Islet precursor cell (in vitro differentiated cells): ENCODE results near the gene MACROH2A2.
"Not testable (repeated sequence)": the region's sequence is repeated elsewhere in the genome, so short reads cannot be mapped to it uniquely, and the experiment has no call there.

Source experiments
- DNase-seq: peaks from one replicate; pipeline ENCODE4 v3.0.0-alpha.2; 2018

MACROH2A2 gene

DNA sequence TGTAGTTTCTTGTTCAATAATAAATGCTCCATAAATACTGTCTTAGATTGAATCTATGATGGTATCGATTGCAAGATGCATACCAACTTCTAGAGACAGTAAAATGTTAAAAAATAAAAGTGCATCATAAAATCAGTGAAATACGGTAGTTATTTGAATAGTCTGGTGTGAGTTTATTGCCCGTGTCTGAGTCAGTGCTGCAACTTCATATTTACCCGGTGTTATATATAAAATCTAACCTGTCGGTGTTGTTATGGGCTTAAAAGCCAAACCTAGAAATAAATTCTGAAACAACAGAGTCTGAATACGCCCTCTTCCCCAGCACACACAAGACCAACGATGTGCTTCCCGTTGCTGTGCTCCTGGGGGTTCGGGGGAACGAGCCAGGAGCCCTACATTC lies 16.3 kb downstream of the MACROH2A2 start:
- DNase-seq: no peak

DNA sequence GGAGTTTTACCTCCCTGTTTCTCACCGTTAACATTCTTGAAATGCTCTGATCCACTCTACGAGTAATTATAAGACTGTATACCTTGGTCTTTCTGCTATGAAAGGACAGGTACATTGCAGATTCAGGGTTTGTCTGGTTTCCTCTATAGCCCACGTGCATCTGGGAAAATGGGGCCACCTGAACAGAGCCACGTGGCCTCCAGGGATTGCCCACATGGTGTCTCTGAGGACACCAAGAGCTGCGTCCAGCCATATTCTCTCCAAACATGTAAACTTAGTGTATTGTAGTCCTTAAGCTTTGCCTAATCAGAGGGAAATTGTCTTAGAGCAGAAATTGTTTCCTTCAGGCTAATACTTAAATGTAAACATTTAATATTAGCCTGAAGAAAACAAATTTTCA lies 16.7 kb downstream of the MACROH2A2 start:
- no peak for DNase-seq

DNA sequence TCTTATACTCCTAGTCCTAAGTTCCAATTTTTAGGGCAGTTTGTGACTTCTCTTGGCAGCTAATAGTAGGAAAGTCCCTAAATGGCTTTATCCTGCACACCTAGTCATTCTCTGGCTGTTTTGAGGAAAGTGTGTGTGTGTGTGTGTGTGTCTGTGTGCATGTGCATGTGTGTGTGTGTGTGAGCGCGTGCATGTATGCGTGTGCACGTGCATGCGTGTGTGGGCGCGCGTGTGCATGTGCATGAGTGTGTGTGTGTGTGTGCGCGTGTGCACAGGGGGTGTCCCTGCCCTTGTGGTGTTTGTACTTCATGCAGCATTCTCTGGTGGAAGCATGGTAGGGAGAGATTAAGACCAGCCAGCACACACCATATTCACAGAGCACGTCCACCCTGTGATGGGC lies 18.2 kb downstream of the MACROH2A2 start:
- no peak for DNase-seq

DNA sequence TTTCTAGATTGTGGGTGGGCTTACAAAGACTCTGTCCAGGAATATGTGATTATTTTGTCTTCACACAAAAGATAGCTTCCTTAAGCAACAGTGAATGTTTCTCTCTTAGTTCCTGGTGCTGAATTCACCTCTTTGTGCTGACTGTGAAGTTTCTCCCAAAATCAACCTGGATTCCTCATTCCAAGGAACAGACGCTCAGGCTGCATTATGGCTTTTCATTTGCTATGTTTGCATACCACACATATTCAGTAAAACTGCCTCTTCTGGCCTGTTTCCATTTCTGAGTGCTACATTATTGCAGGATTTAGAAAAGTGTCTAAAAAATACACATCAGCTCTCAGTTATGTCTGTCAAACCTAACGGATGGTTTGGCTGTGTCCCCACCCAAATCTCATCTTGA lies 21.5 kb downstream of the MACROH2A2 start:
- no peak for DNase-seq

DNA sequence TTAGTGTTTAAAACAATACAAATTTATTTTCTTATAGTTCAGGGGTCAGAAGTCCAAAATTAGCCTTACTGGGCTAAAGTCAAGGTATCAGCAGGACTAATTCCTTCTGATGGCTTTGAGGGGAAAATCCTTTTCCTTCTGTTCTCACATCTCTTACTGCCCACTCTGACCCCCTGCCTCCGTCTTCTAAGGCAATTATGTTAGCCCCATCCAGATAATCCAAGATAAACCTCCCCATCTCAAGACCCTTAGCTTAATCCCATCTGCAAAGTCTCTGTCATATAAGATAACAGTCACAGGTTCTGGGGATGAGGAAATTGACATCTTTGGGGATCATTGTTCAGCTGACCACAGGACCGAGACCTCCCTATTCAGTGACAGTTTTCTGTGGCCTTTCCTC lies 22.3 kb downstream of the MACROH2A2 start:
- no peak for DNase-seq

DNA sequence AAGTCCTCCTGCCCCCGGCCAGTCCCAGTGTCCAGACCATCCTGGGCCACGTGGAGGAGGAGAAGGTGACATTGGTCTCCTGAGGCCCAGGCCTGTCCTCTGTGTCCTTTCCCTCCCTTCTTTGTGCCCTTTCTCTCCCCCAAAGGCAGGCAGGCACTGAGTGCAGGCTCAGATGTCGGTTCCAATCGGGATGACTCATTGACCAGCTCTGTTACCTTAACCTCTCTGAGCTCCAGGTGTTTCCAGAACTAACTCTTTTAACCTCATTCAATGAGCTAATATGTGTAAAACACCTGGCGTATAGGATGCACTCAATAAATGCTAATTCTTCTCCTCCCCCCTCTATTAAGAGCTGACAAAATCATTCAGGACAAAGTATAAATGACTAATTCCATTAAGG lies 25.7 kb downstream of the MACROH2A2 start:
- DNase-seq: no peak

DNA sequence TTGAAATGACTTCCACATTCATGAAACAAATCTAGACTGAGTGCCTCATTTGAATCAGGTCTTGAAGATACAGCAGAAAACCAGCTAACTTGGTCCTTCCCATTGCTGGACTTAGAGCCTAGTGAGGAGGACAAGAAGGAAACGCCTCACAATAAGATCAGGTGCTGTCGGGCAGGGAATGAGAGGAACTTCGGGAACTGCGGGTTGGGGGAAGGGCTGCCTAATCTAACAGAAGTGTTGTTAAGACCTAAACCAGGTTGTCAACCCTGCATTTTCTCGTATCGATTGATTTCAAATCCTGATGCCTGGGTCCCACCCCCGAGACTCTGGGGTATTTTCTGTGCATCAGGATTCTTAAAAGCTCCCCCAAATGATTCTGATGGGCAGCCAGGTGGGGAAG lies 26.3 kb downstream of the MACROH2A2 start:
- no peak for DNase-seq

DNA sequence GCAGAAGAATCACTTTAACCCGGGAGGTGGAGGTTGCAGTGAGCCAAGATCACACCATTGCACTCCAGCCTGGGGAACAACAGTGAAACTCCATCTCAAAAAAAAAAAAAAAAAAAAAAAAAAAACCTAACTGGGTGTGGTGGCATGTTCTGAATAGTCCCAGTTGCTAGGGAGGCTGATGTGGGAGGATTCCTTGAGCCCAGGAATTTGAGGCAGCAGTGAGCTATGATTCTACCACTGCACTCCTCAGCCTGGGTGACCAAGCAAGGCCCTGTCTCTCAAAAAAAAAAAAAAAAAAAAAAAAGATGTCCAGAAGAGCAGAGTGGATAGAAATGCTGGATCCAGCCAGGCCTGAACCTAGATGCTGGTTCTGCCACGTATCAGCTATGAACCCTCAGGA lies 28.1 kb downstream of the MACROH2A2 start:
- DNase-seq: not testable (repeated sequence)

DNA sequence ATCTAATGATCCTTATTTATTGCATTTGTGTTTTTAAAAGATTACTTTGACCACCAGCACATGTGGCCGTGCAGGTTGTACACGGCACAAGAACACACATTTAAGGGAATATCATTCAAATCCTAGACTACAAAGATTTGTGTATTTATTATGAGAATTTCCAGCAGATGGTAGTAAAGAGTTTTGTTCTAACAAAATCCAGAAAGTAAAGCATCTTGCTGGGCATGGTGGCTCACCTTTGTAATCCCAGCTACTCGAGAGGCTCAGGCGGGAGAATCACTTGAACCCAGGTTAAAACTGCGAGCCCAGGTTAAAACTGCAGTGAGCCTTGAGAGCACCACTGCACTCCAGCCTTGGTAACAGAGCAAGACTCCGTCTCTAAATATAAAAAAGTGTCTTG lies 31.5 kb downstream of the MACROH2A2 start:
- DNase-seq: no peak

DNA sequence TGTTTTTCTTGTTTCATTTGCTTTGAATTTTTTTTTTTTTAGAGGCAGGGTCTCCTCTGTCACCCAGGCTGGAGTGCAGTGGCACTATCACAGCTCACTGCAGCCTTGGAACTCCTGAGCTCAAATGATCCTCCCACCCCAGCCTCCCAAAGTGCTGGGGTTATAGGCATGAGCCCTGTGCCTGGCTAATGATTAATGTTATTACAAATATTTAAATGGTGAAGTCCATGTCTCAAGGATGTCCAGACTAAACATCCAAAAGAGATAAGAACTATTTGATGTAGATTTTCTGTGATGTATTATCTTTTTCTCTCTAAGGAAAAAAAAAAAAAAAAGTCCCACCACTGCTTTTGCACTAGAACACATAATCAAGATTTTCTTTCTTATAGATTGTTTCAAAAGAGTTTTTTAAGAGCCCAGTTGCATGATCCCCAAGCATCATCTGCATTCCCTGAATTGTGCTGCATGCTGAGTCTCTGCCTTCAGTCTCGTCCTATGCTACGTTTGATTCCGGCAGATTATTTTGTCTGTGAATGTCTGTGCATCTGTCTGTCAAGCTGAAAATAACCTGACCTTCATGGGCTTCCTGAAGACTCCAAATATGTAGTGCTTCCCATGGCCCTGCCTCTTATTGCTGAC lies 33.4 kb downstream of the MACROH2A2 start:
- DNase-seq: no peak

DNA sequence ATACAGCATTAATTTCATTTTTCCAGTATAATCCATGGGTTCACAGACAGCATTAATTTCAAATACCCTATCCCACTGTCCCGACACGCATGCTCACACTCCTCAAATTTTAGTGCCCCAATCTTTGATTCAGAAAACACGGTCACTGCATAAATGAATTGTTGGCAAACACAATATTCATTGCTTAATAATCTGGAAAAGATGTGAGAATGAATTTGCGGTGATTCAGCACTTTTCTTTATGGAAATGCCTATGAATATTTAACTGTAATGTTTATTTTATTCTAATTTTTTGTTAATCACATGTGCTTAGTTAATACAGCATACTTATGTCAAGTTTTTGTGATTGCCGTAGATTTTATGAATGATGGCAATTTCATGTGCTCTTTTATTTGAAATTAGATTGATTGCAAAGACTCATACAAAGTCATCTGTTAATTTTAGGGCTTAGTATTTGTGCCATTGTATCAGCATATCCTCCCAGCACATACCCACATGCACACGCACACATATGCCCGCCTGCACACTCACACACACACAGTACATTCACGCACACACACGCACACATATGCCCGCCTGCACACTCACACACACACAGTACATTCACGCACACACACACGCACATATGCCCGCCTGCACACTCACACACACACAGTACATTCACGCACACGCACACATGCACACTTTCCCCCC lies 35.1 kb downstream of the MACROH2A2 start:
- no peak for DNase-seq

DNA sequence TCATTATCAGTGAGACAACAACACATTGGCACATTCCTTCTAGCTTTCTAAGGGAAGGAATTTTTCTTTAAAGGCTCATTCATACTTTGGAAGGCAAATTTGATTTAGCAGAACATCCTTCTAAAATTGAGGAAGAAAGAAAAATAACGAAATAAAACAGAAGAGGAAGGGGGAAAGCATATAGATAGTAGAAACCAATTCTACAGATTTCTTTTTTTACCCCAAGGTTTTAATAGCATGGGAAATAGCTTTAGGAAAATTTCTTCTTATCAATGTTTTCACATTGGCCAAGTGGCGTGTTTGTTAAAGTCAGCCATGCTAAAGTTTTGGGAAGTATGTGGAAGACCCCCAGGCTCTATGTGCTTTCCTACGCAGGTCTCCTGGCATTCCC lies 35.7 kb downstream of the MACROH2A2 start:
- no peak for DNase-seq

DNA sequence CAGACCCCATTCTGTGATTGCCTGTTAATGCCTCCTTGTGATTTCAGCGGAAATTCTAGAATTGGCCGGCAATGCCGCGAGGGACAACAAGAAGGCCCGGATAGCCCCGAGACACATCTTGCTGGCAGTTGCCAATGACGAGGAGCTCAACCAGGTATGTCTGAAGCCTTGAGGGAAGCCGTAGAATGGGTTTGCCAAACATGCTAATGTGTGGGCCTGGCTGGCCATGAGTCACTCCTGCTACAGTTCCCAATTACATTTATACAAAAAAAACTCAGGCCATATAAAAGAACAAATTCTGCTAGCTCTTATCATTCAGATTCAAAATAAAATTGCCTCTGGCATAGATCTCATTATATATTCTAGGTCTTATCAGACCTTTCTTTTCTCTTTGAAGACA lies 37.4 kb downstream of the MACROH2A2 start:
- DNase-seq: no peak

DNA sequence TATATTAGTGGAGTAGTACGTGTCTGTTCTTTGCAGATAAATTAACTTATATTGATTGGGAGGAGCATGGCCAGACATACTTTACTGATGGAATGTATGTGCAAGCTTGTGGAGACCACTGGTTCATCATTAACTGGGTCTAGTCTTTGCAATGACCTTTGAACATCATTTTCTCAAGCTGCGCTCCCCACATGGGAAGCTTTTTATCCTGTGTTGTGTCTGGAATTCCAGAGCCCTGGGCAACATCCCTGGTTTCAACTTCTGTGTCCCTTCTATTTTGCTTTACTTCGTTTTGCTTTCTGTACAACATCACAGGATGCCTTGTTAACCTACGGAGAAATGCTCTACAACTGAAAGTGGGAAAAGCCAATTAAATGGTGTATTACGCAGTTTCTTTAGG lies 38.3 kb downstream of the MACROH2A2 start:
- no peak for DNase-seq

DNA sequence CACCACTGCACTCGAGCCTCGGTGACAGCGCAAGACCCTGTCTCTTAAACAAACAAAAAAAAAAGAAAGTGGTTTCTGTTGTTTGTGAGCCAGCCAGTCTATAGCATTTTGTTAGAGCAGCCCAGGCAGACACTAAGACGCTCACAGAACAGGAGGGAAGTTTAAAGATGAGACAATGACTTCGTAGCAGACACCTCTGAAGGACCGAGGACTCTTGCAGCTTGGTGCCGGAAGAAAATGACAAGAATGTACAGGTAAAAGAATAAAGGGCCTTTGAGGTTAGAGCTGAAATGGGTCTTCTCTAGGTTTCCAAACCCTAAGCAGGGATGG lies 39.7 kb downstream of the MACROH2A2 start:
- DNase-seq: no peak

DNA sequence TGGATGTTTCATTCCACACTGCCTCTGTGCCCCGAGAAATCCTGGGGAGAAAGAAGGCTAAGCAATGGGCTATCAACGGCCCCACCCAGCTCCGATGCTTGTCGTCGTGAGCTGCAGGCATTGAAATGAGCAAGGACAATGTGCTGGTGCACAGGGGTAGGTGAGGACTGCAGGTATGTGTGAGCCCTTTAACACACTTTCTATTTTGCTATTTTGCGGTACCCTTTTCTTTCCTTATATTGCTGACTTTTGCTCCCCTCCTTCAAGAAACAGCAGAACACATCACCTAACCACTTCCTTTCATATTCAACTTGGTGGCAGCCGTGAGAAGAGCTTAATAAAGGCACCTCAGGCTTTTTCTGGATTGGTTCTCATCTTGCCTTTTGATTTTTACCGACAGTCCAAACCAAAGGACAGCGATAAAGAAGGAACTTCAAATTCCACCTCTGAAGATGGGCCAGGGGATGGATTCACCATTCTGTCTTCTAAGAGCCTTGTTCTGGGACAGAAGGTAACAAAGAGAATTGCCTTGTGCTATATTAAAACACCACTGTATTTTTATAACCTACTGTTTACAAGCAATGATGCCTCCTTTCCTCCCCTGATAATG lies 40.8 kb downstream of the MACROH2A2 start:
- DNase-seq: no peak

DNA sequence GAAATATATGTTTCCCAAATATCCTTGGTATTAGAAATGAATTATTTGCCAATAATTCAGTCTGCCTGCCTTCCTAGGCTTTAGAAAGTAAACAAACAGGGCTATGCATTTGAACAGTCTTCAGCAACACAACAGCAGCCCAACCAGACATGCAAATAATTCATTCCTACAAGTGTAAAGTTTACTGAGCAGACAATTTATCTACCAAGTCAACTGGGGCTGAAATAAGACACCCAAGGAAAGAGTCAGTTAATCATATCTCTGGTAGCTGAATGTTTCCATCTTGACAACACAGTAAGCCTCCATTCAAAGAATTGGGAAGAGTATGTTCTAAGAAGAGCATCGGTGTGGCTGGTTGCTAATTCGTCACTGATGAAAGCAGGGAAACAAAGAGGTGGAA lies 41.6 kb downstream of the MACROH2A2 start:
- DNase-seq: no peak

DNA sequence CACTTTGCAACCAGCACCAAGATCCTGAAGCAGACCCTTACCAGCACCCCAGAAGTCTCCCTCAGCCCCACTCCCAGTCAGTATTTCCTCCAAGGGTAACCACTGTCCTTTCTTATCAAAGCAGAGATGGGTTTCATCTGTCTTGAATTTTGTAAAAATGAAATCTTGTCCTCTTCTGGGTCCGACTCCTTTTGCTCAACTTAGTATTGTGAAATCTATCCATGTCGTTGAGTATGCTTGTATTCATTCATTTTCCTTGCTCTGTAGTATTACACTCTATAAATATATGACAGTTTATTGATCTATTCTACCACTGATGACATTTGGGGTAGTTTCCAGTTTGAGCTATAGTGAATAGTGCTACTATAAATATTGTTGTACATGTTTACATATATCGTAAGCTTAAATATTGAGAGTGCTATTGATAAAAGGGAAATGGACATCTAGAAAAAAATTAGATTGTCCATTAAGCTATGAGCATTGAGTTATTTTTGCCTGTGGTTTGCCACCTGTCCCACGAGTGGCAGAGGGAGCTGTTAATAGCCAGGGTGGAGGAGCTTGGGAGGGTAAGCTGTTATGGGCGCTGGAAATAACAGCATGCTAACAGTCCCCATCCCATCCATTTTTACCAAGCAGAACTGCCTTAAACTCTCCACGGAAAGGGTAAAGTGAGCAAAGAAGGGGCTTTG lies 43.5 kb downstream of the MACROH2A2 start:
- no peak for DNase-seq

DNA sequence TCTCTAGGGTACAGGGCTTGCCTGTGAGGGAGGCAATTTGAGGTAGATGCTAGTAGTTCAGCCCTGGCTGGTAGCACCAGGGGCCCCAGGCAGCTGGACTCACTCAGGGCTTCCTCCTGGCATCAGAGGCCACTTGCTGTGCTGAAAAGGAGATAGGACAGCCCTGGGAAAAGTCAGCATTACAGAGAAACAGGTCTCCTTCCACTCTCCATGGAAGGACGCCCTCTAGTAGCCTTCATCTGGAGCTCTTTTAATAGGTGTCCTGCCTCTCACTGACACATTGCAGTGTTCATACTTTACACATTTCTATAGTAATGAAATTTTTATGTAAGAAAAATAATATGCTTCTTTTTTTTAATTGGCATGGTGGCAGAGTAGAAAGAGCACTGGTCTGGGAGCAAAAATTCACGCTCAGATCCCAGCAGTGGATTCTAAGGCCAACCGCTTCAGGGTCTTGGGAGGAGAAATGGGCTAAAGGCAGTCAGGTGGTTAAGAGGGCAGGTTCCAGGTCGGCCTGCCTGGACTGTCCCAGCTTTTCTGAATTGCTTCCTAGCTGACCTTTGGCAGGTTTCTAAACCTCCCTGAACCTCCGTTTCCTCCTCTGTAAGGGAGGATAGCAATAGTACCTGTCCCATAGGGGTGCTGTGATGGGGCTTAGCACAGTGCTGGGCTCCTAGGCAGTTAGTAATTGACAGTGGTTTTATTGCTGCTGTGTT lies 44.2 kb downstream of the MACROH2A2 start:
- no peak for DNase-seq

DNA sequence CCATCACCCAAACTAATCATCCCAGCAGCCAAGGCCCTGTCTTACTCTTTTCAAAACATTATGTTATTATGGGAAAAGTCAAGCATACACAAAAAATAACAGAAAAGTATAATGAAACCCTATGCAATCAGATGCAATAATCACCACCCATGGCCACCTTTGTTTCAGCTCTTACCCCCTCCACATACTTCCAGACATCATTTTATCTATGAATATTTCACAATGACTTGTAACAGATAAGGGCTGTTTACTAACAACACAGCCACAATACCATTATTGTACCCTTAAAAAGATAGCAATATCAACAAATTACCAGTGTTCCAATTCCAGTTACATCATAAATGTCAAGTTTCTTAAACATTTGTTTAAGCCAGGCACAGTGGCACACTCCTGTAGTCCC lies 44.8 kb downstream of the MACROH2A2 start:
- no peak for DNase-seq

DNA sequence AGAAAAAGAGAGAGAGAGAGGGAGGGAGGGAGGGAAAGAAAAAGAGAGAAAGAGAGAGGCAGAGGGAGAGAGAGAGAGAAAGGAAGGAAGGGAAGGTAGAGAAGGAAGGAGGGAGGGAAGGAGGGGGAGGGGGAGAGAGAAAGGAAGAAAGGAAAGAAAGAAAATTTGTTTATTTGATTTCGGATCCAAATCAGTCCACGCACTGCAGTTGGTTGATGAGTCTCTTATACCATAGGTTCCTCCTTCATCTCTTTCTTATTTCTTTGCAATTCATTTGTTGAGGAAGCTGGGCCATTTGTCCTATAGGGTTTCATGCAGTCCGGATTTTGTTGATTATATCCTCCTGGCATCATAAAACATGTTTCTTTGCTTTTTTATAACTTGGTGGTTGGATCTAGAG lies 45.6 kb downstream of the MACROH2A2 start:
- no peak for DNase-seq

DNA sequence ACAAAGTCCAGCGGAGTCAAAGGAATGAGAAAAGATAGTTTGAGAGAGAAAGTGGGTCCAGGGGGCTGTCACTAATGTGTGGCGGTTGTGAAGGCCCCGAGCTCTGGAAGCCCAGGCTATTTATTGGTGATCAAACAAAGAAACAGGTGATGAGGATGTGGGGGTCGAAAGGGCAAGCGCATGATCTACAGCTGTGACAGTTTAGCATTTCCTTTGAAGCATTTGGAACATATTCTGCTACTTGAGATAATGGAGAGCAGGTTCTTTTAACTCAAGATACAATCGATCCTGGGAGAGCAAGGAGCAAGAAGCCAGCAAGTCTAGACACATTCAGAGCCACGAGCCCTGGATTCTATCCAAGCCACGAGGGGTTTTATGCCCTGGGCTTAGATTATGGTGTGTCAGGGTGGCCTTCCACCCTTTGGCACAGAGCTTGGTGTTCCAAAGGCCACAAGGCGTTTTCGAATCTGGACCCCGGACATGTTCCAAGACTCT lies 48.5 kb downstream of the MACROH2A2 start:
- not testable (repeated sequence) for DNase-seq

DNA sequence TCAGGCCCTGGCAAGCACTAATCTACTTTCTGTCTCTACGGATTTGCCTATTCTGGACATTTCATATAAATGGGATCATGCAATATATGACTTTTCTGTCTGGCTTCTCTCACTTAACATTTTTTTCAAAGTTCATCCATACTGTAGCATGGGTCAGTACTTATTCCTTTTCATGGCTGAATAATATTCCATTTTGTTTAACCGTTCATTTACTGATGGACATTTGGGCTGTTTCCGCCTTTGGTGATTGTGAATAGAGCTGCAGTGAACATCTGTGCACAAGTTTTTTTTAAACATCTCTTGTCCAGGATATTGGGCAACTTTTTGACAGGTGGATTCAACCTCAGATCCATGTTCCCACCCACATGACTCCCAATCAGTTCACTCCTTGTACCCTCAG lies 49.0 kb downstream of the MACROH2A2 start:
- no peak for DNase-seq
